GM19372 (cell line): Measurements from ENCODE around the gene CLCA2.

Experiments used
- ATAC-seq: cut with Tn5 transposase; IDR thresholded peaks from one replicate; pipeline ENCODE4 v1.9.1; 2021; ENCODE audit warnings: mild to moderate bottlenecking, low read depth, moderate library complexity; ENCODE audit not compliant: unreplicated experiment

CLCA2 gene, protein sequence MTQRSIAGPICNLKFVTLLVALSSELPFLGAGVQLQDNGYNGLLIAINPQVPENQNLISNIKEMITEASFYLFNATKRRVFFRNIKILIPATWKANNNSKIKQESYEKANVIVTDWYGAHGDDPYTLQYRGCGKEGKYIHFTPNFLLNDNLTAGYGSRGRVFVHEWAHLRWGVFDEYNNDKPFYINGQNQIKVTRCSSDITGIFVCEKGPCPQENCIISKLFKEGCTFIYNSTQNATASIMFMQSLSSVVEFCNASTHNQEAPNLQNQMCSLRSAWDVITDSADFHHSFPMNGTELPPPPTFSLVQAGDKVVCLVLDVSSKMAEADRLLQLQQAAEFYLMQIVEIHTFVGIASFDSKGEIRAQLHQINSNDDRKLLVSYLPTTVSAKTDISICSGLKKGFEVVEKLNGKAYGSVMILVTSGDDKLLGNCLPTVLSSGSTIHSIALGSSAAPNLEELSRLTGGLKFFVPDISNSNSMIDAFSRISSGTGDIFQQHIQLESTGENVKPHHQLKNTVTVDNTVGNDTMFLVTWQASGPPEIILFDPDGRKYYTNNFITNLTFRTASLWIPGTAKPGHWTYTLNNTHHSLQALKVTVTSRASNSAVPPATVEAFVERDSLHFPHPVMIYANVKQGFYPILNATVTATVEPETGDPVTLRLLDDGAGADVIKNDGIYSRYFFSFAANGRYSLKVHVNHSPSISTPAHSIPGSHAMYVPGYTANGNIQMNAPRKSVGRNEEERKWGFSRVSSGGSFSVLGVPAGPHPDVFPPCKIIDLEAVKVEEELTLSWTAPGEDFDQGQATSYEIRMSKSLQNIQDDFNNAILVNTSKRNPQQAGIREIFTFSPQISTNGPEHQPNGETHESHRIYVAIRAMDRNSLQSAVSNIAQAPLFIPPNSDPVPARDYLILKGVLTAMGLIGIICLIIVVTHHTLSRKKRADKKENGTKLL

DNA sequence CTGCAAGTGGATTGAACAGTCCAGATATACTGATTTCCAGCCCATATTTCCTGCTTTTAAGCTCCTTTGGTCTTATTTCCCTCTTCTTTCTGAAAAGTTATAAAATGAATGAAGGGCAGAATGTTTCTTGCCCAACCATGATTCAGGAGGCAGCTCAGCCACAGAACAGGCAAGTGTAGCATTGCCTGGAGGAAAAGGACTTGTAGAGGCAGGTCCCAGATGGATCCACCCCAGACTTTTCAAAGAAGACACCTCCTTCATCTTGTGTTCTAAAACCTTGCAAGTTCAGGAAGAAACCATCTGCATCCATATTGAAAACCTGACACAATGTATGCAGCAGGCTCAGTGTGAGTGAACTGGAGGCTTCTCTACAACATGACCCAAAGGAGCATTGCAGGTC, at the start of gene CLCA2:
Gene CLCA2, plus strand, starts transcription at position 299 of the 400 bp plus-strand sequence. Its CDS starts 77 bp downstream, at position 376.
- ATAC-seq = no peak

GRCh38 chr1:86375688-86376087, 48.3 kb upstream of the CLCA2 start:
- no peak for ATAC-seq

DNA sequence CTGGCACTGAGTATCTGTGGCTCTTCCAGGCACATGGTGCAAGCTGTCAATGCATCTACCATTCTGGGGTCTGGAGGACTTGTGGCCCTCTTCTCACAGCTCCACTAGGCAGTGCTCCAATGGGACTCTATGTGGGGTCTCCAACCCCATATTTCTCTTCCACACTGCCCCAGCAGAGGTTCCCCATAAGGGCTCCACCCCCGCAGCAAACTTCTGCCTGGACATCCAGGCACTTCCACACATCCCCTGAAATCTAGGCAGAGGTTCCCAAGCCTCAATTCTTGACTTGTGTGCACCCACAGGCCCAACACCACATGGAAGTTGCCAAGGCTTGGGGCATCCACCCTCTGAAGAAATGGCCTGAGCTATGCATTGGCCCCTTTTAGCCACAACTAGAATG, 46.6 kb upstream of the CLCA2 start:
- ATAC-seq = no peak

- ATAC-seq = no peak
Measured at GRCh38 chr1:86378813-86379212, 45.2 kb upstream of the CLCA2 start.

DNA sequence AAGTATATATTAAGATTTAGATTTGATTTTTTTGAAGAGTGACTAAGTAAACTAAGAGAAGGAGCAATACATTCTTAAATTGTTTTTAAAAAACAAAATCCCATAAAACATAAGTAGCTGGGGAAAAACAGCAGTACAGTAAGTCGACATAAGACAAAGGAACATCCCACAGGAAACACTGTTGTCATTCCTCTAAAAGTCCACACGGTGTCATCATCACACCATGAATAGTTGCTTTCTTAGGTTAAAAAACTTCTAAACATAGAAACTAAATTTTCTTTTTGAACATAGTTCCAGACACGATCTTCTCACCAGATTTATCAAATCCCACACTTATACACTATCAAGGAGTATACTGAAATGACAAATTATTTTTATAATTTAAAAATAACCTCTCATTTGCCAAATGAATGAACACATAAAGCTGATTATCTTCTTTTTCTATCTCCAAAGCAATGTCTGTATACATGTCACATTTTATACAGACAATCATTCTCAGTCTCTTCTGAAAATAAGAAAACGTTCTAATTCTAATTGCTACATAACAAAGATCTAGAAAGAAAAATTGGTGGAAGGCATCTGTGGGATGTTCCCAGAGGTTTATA, 43.6 kb upstream of the CLCA2 start:
- peak; percentile 70 for ATAC-seq

GRCh38 chr1:86381223-86381622, 42.7 kb upstream of the CLCA2 start:
- no peak for ATAC-seq

DNA sequence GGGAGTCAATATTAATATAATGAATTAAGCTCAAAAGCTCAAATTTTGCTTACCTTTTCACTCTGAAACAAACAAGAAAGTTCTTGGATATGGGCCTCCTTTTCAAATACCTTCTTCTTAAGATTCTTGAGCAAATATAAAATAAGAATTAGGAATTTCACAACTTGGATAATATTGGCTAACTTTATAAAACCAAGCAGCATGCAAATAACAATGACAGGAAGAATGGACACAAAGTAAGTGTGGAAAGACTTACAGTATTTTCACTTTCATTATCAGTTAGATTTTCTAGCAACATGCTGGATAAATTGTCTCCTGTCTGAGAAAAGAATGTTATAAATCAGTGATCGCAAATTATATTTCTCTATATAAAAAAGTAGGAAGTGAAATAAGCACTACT, 41.1 kb upstream of the CLCA2 start:
- ATAC-seq = peak; percentile 58

GRCh38 chr1:86387916-86388627, 35.9 kb upstream of the CLCA2 start:
- no peak for ATAC-seq

GRCh38 chr1:86388777-86389176, 35.2 kb upstream of the CLCA2 start:
- ATAC-seq = no peak

- peak; percentile 92 for ATAC-seq
Measured at GRCh38 chr1:86389307-86389706, 34.7 kb upstream of the CLCA2 start.

- ATAC-seq = no peak
Measured at GRCh38 chr1:86394416-86394815, 29.6 kb upstream of the CLCA2 start.

DNA sequence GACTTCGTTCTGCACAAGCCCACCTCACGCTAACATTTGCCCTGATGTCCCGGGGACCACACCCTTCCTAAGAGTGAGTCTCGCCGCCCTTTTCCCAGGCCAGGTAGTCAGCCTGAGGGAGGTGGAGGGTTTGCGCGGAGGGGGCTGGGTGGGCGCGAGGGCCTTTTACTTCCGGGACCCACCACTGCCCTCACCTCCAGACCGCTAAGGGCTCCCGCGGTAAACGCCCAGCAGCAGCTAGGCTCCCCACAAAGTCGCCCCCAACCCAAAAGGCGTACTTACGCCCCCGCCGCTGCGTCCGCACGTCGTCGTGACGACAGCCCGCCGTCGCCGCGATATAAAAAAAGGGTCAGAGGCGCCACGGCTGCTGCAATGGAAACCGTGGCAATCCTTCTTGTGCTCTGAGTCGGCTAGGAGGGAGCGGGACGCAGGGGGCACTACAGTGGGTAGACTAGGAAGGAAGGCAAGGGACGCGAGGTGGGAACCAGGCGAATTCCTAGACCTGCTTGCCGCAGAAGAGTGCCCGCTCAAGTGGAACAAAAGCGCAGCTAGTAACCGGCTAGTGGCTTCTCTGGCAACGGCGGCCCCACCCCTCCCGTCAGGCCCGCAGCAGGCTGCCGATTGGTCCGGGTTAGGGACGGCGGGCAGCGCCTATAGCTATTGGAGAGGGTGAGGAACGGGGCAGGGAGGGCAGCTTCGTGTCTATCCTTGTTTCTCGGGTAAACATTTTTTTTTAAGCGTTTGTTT, 28.0 kb upstream of the CLCA2 start, which contains the start of gene ODF2L:
Gene ODF2L, minus strand, starts transcription at position 573 of the 747 bp plus-strand sequence. CDS start 9,296 bp downstream, outside the sequence.
- peak; percentile 100 for ATAC-seq

GRCh38 chr1:86396498-86396890, 27.5 kb upstream of the CLCA2 start:
- ATAC-seq = peak; percentile 25

GRCh38 chr1:86409416-86410021, 14.5 kb upstream of the CLCA2 start:
- no peak for ATAC-seq

- ATAC-seq = no peak
Measured at GRCh38 chr1:86410879-86411278, 13.1 kb upstream of the CLCA2 start.

DNA sequence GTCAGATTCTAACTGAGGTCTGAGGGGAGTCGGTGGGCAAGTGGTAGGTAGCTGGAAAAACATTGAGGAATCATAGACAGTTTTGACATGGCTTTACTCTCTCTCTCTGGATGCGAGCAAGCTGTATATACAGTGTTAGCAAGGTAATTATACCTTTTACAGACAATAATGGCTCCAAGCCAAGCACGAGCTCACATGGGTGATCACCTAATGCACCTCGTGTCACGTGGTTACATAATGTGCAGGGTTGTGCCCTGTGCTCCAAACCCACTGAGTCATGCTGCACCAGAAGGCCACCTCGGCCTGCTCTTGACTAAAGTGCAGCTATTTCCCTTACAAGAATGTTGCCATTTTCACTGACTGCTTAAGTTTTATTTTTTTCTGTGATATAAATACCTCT, 7.6 kb upstream of the CLCA2 start:
- ATAC-seq = no peak

DNA sequence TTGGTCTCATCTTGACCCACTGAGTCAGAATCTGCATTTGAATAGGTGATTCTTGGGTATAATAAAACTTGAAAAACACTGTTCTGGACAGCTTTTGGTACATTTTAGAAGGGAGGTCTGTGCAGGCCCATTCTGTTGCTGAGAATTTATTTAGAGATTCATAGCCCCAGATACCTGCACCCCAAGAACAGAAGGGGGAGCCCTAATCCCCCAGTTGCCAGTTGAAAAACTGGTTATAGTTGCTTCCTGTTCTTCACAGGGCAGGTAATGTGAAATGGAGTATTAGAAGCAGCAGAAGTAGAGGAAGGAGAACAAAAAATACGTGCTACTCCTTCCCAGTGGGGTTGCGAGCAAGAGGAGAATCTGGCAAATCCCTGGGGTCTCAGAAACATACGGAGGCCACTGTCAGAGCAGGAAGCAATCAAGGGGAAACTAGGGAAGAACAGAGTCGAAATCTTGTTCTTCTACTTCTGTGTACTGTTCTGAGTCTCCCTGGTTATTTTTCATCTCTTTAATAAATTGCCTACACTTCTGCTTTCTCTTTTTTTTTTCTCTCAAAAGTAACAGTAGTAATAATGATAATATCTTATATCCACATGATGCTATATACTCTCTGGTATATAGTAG, 4.6 kb upstream of the CLCA2 start:
- peak; percentile 92 for ATAC-seq

- no peak for ATAC-seq
Measured at GRCh38 chr1:86421601-86422280, 2.2 kb upstream of the CLCA2 start.
